NT2/D1 (cell line): Measurements from ENCODE around the gene CPEB4.

Experiments
- DNase-seq: peaks from one replicate; pipeline ENCODE4 v3.0.0-alpha.2; 2011; ENCODE audit warnings: low read depth, low spot score
- H3K27me3 ChIP-seq: 2 replicates; pipeline ENCODE4 v1.6.0; 2011; ENCODE audit warnings: mild to moderate bottlenecking; ENCODE audit not compliant: insufficient read length, insufficient read depth
- H3K36me3 ChIP-seq: 2 replicates; pipeline ENCODE4 v1.6.1; 2011; ENCODE audit warnings: mild to moderate bottlenecking, low read length, mixed read lengths; ENCODE audit not compliant: insufficient read depth, insufficient read length
- H3K4me1 ChIP-seq: 2 replicates; pipeline ENCODE4 v1.5.1; 2011; ENCODE audit not compliant: insufficient read depth, insufficient read length
- H3K4me3 ChIP-seq: 2 replicates; pipeline ENCODE4 v1.5.1; 2011; ENCODE audit warnings: low read depth; ENCODE audit not compliant: insufficient read length
- H3K9ac ChIP-seq: 2 replicates; pipeline ENCODE4 v1.6.0; 2011; ENCODE audit warnings: low read depth; ENCODE audit not compliant: insufficient read length
- H3K9me3 ChIP-seq: 2 replicates; pipeline ENCODE4 v1.5.1; 2011; ENCODE audit warnings: mild to moderate bottlenecking, low read length; ENCODE audit not compliant: insufficient read depth
- SUZ12 ChIP-seq: IDR thresholded peaks from 2 replicates; pipeline ENCODE4 v1.6.1; 2011; ENCODE audit not compliant: insufficient read length, insufficient read depth; ENCODE audit errors: extremely low read depth
- YY1 ChIP-seq: IDR thresholded peaks from 2 replicates; pipeline ENCODE4 v1.6.1; 2011; ENCODE audit not compliant: insufficient read length, insufficient read depth
- ZNF274 ChIP-seq: IDR thresholded peaks from 2 replicates; pipeline ENCODE4 v1.6.1; 2011; ENCODE audit warnings: mild to moderate bottlenecking, low read depth, low read length

Gene CPEB4

DNA sequence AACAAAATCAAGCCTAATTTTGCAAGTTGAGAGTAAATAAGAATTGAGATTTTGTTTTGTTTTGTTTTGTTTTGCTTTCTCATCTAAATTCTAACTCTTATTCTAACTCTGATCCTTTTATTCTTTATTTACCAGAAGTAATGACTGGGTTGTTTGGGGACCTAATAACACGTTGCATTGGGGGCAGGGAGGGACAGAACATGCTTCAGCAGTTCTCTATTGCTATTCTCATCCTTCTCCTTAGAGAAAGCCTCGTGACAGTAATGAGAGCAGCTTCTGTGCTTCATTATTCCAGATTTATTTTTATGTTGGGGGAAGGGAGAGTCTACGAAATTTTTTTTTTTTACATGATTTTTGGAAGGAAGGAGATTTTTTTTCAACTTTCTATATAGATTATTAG, 21.1 kb downstream of the CPEB4 start:
- no peak overlapping the region for H3K9ac ChIP-seq

DNA sequence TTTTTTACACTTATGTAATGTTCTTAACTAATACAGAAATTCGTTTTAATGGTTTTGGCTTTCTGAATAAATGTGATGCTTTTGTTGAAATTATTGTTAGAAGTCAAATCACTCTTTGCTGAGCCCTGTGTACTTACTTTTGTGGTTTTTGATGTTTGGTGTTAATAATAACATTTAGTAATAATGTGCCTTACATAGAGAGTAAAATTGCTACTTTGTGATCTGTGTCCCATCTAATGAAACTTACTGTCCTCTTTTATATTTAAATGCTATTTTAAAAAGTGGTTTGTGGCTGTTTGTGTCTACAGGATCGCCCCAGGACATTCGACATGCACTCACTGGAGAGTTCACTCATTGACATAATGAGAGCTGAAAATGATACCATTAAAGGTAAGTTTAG, 22.1 kb downstream of the CPEB4 start:
- TF ChIP-seq SUZ12 (no peak), YY1 (no peak), ZNF274 (no peak)
- Histone ChIP-seq H3K4me1 (no peaks in the 10 kb centered on the region), H3K9ac (no peak overlapping the region), H3K27me3 (no peaks in the 10 kb centered on the region), H3K4me3 (no peak overlapping the region), H3K36me3 (no peaks in the 10 kb centered on the region), H3K9me3 (no peaks in the 10 kb centered on the region)
- no peak for DNase-seq

More for the DNA sequence above, 21.1 kb downstream of the CPEB4 start:
- H3K4me1 ChIP-seq, result no peaks in the 10 kb centered on the region
- H3K27me3 ChIP-seq, result no peaks in the 10 kb centered on the region
- H3K9me3 ChIP-seq, result no peaks in the 10 kb centered on the region
- no peak overlapping the region for H3K4me3 ChIP-seq
- TF ChIP-seq ZNF274 (no peak), YY1 (no peak), SUZ12 (no peak)
- no peak for DNase-seq
- H3K36me3 ChIP-seq, result no peaks in the 10 kb centered on the region

DNA sequence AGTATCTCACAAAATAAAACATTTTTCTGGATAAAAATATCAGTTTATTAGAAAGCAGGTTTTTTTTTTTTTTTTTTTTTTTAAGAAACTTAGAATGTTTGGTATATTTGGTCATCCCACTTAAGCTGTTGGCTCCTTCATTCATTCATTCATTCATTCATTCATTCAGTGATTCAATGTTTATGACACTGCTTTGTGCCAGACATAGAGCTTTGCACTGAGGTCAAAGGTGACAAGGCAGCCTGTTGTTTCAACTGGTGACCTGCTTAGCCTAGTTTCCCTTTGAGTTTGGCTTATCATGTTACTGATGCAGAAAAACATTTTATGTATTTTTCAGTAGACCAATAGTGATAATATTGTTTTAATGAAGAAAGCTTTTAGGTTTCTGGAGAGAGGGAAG, 23.5 kb downstream of the CPEB4 start:
- no peaks in the 10 kb centered on the region for H3K36me3 ChIP-seq
- no peak for DNase-seq
- H3K4me3 ChIP-seq, result no peak overlapping the region
- H3K4me1 ChIP-seq, result no peaks in the 10 kb centered on the region
- H3K27me3 ChIP-seq, result no peaks in the 10 kb centered on the region
- no peaks in the 10 kb centered on the region for H3K9me3 ChIP-seq
- TF ChIP-seq ZNF274 (no peak), YY1 (no peak), SUZ12 (no peak)
- no peak overlapping the region for H3K9ac ChIP-seq

DNA sequence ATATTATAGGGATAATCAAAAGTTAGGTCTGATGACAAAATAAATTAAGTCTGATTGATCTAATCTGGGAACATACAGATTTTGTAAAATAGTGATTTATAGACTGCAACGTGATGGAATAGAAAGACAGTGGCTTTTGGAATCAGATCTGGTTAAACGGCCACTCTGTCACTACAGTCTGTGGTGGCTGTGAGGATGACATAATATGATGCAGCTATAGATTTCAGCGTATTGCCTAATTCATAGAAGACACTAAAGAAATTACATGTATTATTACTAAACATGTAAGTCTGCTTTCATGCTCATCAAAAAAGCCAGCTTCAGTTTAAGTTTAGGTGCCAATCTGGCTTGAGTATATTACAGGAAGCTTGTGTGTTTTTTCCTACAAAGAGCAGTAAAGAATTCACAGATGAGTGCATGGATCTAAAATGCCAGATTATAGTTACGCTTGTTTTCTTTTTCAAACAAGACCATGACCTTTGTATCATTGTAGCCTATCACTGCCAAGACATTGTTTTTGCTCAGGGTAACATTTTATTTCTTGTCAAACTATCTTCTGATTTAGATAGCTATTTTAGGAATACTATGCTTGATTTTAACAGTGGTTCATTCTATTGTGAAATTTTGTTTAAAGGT, 25.7 kb downstream of the CPEB4 start:
- Histone ChIP-seq H3K9ac (no peak overlapping the region), H3K4me1 (no peaks in the 10 kb centered on the region), H3K36me3 (no peaks in the 10 kb centered on the region), H3K9me3 (no peaks in the 10 kb centered on the region), H3K27me3 (no peaks in the 10 kb centered on the region), H3K4me3 (no peak overlapping the region)
- no peak for TF ChIP-seq ZNF274
- no peak for TF ChIP-seq YY1
- no peak for TF ChIP-seq SUZ12
- DNase-seq, result no peak

DNA sequence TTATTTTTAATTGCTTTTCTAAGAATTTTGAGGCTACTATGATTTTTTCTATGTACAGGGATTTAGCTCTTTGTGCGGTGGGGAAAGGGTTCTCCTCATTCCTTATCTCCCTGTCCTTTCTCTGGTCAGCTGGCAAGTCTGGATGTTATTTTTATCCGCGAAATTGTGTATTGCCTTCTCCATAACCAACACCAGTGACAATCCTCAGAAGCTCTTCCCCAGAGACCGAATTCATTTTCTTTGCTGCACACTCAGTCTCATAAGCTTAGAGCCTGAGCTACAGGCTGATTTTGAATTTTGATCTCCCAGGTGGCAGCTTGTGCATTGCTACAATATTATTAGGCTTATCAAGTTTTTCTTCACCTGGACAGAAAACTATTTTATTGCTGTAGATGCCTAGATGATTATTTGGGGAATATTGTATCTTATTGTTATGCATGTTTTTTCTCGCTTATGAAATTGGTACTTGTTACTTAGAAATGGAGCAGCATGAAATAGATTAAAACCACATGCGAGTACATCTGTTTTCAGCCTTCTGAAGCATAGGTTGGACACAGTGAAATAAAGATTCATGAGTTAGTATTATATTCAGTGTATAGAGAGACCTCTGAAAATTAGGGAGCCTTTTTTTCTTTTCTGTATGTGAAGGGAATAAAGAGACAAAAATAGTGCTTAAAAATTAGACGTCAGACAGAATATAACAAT, 27.3 kb downstream of the CPEB4 start:
- no peaks in the 10 kb centered on the region for H3K9me3 ChIP-seq
- no peak for DNase-seq
- H3K4me3 ChIP-seq, result no peak overlapping the region
- H3K27me3 ChIP-seq, result no peaks in the 10 kb centered on the region
- no peaks in the 10 kb centered on the region for H3K4me1 ChIP-seq
- no peak overlapping the region for H3K9ac ChIP-seq
- TF ChIP-seq SUZ12 (no peak), YY1 (no peak), ZNF274 (no peak)
- H3K36me3 ChIP-seq, result no peaks in the 10 kb centered on the region

DNA sequence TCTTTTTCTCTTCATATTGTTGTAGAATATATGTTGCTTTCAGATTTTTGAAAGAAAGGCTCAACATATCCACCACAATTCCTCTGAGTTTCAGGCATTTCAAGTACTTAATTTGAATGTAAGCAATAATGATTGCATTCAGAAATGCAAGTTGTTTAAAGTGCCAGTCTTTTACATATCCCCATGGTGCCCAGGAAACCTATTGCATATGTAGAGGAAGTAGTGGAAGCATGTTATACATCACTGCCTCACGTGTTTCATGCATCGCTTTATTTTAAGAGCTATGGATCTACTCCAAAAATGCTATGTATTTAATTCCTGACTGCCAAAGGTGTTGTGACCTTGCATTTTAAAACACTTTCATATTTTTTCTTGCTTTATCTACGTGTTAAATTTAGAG, 28.1 kb downstream of the CPEB4 start:
- DNase-seq, result peak; percentile 6
- H3K36me3 ChIP-seq, result no peaks in the 10 kb centered on the region
- no peak overlapping the region for H3K9ac ChIP-seq
- H3K9me3 ChIP-seq, result no peaks in the 10 kb centered on the region
- no peaks in the 10 kb centered on the region for H3K4me1 ChIP-seq
- no peaks in the 10 kb centered on the region for H3K27me3 ChIP-seq
- H3K4me3 ChIP-seq, result no peak overlapping the region
- no peak for TF ChIP-seq ZNF274
- no peak for TF ChIP-seq SUZ12
- TF ChIP-seq YY1, result no peak
